Measurements from ENCODE around the gene NDUFC1.

Gene NDUFC1

GRCh38 chr4:139253046-139253445 is 49.2 kb downstream of the NDUFC1 start:
- no peak for DNase-seq

- DNase-seq: no peak
These were observed 54.5 kb downstream of the NDUFC1 start for GRCh38 chr4:139247700-139248238.

- DNase-seq: no peak
These were observed 55.0 kb downstream of the NDUFC1 start for GRCh38 chr4:139247241-139247640.

GRCh38 chr4:139246166-139246565 is 56.1 kb downstream of the NDUFC1 start:
- no peak for DNase-seq

GRCh38 chr4:139245590-139245989 is 56.7 kb downstream of the NDUFC1 start:
- no peak for DNase-seq

GRCh38 chr4:139243448-139244365 is 58.6 kb downstream of the NDUFC1 start:
- DNase-seq: no peak

- DNase-seq: no peak
These were observed 59.7 kb downstream of the NDUFC1 start for GRCh38 chr4:139242511-139243051.

GRCh38 chr4:139241784-139242151 is 60.5 kb downstream of the NDUFC1 start:
- DNase-seq: no peak

- DNase-seq: no peak
These were observed 61.0 kb downstream of the NDUFC1 start for GRCh38 chr4:139241086-139241783.
